ENCODE results near the gene YEATS4.

YEATS4 gene

GRCh38 chr12:69350777-69351176 is 8.8 kb upstream of the YEATS4 start:
- no peaks in the 10 kb centered on the region for H3K4me1 ChIP-seq
- TF ChIP-seq CTCF (IDR thresholded peaks at IDR 0.05), result no peak
- no peak overlapping the region for H3K27ac ChIP-seq
- no peaks in the 10 kb centered on the region for H3K36me3 ChIP-seq
- intact Hi-C loops (cut with DNase I; ENCODE audit: low total_unique reads), result loop anchor here (10.0 kb wide), 1 partner anchor 294 kb away; no protein-coding TSS in a partner anchor
- no peak for DNase-seq
- H3K9me3 ChIP-seq, result no peaks in the 10 kb centered on the region
- H3K27me3 ChIP-seq, result no peaks in the 10 kb centered on the region
- H3K4me3 ChIP-seq, result no peak overlapping the region

GRCh38 chr12:69351462-69352236 is 7.9 kb upstream of the YEATS4 start:
- no peak overlapping the region for H3K4me3 ChIP-seq
- no peaks in the 10 kb centered on the region for H3K4me1 ChIP-seq
- intact Hi-C loops (cut with DNase I; ENCODE audit: low total_unique reads), result loop anchor here (10.0 kb wide), 1 partner anchor 293 kb away; no protein-coding TSS in a partner anchor
- DNase-seq, result no peak
- H3K27ac ChIP-seq, result no peak overlapping the region
- no peaks in the 10 kb centered on the region for H3K27me3 ChIP-seq
- no peaks in the 10 kb centered on the region for H3K36me3 ChIP-seq
- TF ChIP-seq CTCF (IDR thresholded peaks at IDR 0.05), result no peak
- no peaks in the 10 kb centered on the region for H3K9me3 ChIP-seq

- TF ChIP-seq CTCF (IDR thresholded peaks at IDR 0.05), result no peak
- peaks cover 0 to 7% (median 0%) of the 10 kb centered on the region in 4 donors for H3K4me1 ChIP-seq
- no peak for DNase-seq
- H3K27me3 ChIP-seq, result no peaks in the 10 kb centered on the region
- intact Hi-C loops (cut with DNase I; ENCODE audit: low total_unique reads), result loop anchor here (10.0 kb wide), 1 partner anchor 292 kb away; no protein-coding TSS in a partner anchor
- no peak overlapping the region for H3K27ac ChIP-seq
- no peaks in the 10 kb centered on the region for H3K36me3 ChIP-seq
- no peaks in the 10 kb centered on the region for H3K9me3 ChIP-seq
- H3K4me3 ChIP-seq, result no peak overlapping the region
These were observed 6.6 kb upstream of the YEATS4 start for GRCh38 chr12:69352904-69353303.

GRCh38 chr12:69354172-69354555 is 5.4 kb upstream of the YEATS4 start:
- Histone ChIP-seq H3K27me3 (no peaks in the 10 kb centered on the region), H3K27ac (no peak overlapping the region), H3K4me1 (peaks cover 0 to 11% (median 0%) of the 10 kb centered on the region in 4 donors), H3K9me3 (no peaks in the 10 kb centered on the region), H3K36me3 (no peaks in the 10 kb centered on the region), H3K4me3 (no peak overlapping the region)
- intact Hi-C loops (cut with DNase I; ENCODE audit: low total_unique reads), result loop anchor here (10.0 kb wide), 1 partner anchor 291 kb away; no protein-coding TSS in a partner anchor
- DNase-seq, result no peak
- TF ChIP-seq CTCF (IDR thresholded peaks at IDR 0.05), result no peak

GRCh38 chr12:69354556-69355187 is 4.9 kb upstream of the YEATS4 start:
- no peak for TF ChIP-seq CTCF (IDR thresholded peaks at IDR 0.05)
- DNase-seq, result no peak
- Histone ChIP-seq H3K4me3 (no peak overlapping the region), H3K9me3 (no peaks in the 10 kb centered on the region), H3K36me3 (no peaks in the 10 kb centered on the region), H3K4me1 (peaks cover 0 to 13% (median 0%) of the 10 kb centered on the region in 4 donors), H3K27me3 (no peaks in the 10 kb centered on the region), H3K27ac (no peak overlapping the region)
- intact Hi-C loops (cut with DNase I; ENCODE audit: low total_unique reads), result loop anchor here (10.0 kb wide), 1 partner anchor 290 kb away; no protein-coding TSS in a partner anchor

Data from tibial artery (tissue), 4 donors.